ENCODE measurements around the gene AZU1. TPM values are rescaled to one million over a fixed set of nuclear protein-coding genes. Genes with fewer than 3 reads are reported as not detected.

The AZU1 gene
- polyA plus RNA-seq, 3 donors: 2.7 to 5.7 (median 4.3) TPM

DNA sequence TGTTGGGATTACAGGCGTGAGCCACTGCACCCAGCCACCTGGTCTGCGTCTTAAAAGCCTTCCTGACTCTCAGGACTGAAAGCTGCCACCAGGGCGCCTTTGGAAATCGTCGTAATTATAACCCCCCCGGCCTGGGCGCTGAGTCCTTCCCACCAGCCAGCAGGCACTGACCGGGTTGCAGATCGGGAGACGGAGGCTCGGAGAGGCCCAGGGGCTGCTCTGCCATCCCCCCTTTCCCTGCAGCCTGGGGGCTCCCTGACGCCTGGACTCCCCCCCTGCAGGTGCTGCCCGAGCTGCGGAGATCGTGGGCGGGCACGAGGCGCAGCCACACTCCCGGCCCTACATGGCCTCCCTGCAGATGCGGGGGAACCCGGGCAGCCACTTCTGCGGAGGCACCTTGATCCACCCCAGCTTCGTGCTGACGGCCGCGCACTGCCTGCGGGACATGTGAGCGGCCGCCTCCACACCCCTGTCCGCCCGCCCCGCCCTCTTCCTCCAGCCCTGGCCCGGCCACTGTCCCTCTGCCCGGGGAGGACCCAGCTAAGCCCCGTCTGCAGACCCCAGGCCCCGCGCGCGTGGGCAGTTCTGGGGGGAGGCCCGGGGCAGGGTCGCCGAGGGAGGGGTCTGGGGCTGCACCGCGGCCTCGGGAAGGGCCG, 15.7 kb downstream of the AZU1 start:
- H3K4me3 Mint-ChIP-seq: peak overlapping the region; percentile 45 to 74
- H3K27me3 Mint-ChIP-seq (ENCODE audit: low read depth in 3 of 3): peaks cover 46 to 58% (median 48%) of the 10 kb centered on the region in 3 donors
- Histone ChIP-seq H3K4me2 (replicated peaks; ENCODE audit: extremely low read depth, low read length, poor library complexity, severe bottlenecking) (peak overlapping the region; percentile 88), H3K79me2 (ENCODE audit: insufficient read depth, low read length) (peaks cover 48% of the 10 kb centered on the region), H2AFZ (ENCODE audit: insufficient read depth, low read depth, low read length, poor library complexity, severe bottlenecking) (peak overlapping the region; percentile 68), H3K9me3 (replicated peaks in 1 of 2; ENCODE audit: control insufficient read depth in 1 of 2, insufficient read depth in 1 of 2, low read length in 2 of 2) (no peaks in the 10 kb centered on the region), H3K4me3 (replicated peaks in 1 of 3; ENCODE audit: low read depth in 2 of 3, low read length in 3 of 3) (peak overlapping the region in 2 of 3 experiments; percentile 5 to 71), H3K9ac (ENCODE audit: insufficient read depth, low read length, poor library complexity, severe bottlenecking) (no peak overlapping the region), H3K27ac (ENCODE audit: low read depth in 1 of 2, low read length in 2 of 2) (no peak overlapping the region), H3K4me1 (ENCODE audit: control insufficient read depth in 1 of 2, insufficient read depth in 2 of 2, low read length in 2 of 2) (peaks cover 54 to 74% of the 10 kb centered on the region in 2 donors), H4K20me1 (ENCODE audit: insufficient read depth, low read length) (peaks cover 5% of the 10 kb centered on the region), H3K27me3 (ENCODE audit: control insufficient read depth in 2 of 2, insufficient read depth in 2 of 2, low read length in 2 of 2) (peaks cover 0 to 24% of the 10 kb centered on the region in 2 donors), H3K36me3 (replicated peaks in 1 of 2; ENCODE audit: control insufficient read depth in 1 of 2, insufficient read depth in 2 of 2, low read length in 2 of 2) (no peaks in the 10 kb centered on the region)
- DNase-seq: peak in 2 of 3 donors; percentile 20 to 34
- peaks cover 0 to 9% (median 3%) of the 10 kb centered on the region in 7 donors for H3K9me3 Mint-ChIP-seq
- TF ChIP-seq, protein P1, sequence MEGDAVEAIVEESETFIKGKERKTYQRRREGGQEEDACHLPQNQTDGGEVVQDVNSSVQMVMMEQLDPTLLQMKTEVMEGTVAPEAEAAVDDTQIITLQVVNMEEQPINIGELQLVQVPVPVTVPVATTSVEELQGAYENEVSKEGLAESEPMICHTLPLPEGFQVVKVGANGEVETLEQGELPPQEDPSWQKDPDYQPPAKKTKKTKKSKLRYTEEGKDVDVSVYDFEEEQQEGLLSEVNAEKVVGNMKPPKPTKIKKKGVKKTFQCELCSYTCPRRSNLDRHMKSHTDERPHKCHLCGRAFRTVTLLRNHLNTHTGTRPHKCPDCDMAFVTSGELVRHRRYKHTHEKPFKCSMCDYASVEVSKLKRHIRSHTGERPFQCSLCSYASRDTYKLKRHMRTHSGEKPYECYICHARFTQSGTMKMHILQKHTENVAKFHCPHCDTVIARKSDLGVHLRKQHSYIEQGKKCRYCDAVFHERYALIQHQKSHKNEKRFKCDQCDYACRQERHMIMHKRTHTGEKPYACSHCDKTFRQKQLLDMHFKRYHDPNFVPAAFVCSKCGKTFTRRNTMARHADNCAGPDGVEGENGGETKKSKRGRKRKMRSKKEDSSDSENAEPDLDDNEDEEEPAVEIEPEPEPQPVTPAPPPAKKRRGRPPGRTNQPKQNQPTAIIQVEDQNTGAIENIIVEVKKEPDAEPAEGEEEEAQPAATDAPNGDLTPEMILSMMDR (IDR thresholded peaks at IDR 0.05): peak; percentile 29
- H3K4me1 Mint-ChIP-seq: peaks cover 71% of the 10 kb centered on the region
- H3K36me3 Mint-ChIP-seq: peaks cover 0 to 5% of the 10 kb centered on the region in 2 donors
- H3K27ac Mint-ChIP-seq: no peak overlapping the region
- intact Hi-C loops (cut with micrococcal nuclease): no loop called here
- 2% methylated on average over 45 of the region's 46 CpGs for WGBS (ENCODE audit: insufficient coverage)

DNA sequence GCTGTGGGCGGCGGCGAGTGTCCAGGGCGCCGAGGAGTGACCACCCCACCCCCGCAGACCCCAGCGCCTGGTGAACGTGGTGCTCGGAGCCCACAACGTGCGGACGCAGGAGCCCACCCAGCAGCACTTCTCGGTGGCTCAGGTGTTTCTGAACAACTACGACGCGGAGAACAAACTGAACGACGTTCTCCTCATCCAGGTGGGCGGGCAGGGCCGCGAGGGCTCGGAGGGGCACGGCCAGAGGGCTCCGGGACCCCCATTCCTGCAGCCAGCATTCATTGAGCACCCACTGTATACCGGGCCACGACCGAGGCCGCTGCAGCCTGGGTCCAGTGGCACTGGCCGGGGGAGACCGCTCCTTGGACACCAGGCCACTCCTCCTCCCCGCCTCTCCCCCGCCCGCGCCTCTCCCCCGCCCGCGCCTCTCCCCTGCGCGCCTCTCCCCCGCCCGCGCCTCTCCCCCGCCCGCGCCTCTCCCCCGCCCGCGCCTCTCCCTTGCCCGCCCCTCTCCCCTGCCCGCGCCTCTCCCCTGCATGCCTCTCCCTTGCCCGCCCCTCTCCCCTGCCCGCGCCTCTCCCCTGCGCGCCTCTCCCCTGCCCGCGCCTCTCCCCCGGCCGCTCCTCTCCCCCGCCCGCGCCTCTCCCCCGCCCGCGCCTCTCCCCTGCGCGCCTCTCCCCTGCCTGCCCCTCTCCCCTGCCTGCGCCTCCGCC, 16.4 kb downstream of the AZU1 start:
- H3K4me3 ChIP-seq (replicated peaks in 1 of 3; ENCODE audit: low read depth in 2 of 3, low read length in 3 of 3): peak overlapping the region; percentile 5 to 71 (median 18)
- no peaks in the 10 kb centered on the region for H3K36me3 ChIP-seq (replicated peaks in 1 of 2; ENCODE audit: control insufficient read depth in 1 of 2, insufficient read depth in 2 of 2, low read length in 2 of 2)
- TF ChIP-seq, protein P1 (IDR thresholded peaks at IDR 0.05): no peak
- Mint-ChIP-seq H3K4me1 (peaks cover 73% of the 10 kb centered on the region), H3K27me3 (ENCODE audit: low read depth in 3 of 3) (peaks cover 48 to 64% (median 51%) of the 10 kb centered on the region in 3 donors), H3K9me3 (peaks cover 0 to 9% (median 3%) of the 10 kb centered on the region in 7 donors), H3K27ac (no peak overlapping the region), H3K36me3 (peaks cover 0 to 5% of the 10 kb centered on the region in 2 donors), H3K4me3 (peak overlapping the region; percentile 57 to 63)
- peaks cover 5% of the 10 kb centered on the region for H4K20me1 ChIP-seq (ENCODE audit: insufficient read depth, low read length)
- H3K4me2 ChIP-seq (replicated peaks; ENCODE audit: extremely low read depth, low read length, poor library complexity, severe bottlenecking): peak overlapping the region; percentile 88
- H3K27me3 ChIP-seq (ENCODE audit: control insufficient read depth in 2 of 2, insufficient read depth in 2 of 2, low read length in 2 of 2): peaks cover 0 to 28% of the 10 kb centered on the region in 2 donors
- DNase-seq: no peak
- peaks cover 54 to 74% of the 10 kb centered on the region in 2 donors for H3K4me1 ChIP-seq (ENCODE audit: control insufficient read depth in 1 of 2, insufficient read depth in 2 of 2, low read length in 2 of 2)
- intact Hi-C loops (cut with micrococcal nuclease): no loop called here
- peaks cover 43% of the 10 kb centered on the region for H3K79me2 ChIP-seq (ENCODE audit: insufficient read depth, low read length)
- H2AFZ ChIP-seq (ENCODE audit: insufficient read depth, low read depth, low read length, poor library complexity, severe bottlenecking): peak overlapping the region; percentile 68
- H3K9me3 ChIP-seq (replicated peaks in 1 of 2; ENCODE audit: control insufficient read depth in 1 of 2, insufficient read depth in 1 of 2, low read length in 2 of 2): no peaks in the 10 kb centered on the region
- H3K27ac ChIP-seq (ENCODE audit: low read depth in 1 of 2, low read length in 2 of 2): no peak overlapping the region
- 11% methylated on average over 39 of the region's 70 CpGs for WGBS (ENCODE audit: insufficient coverage)
- no peak overlapping the region for H3K9ac ChIP-seq (ENCODE audit: insufficient read depth, low read length, poor library complexity, severe bottlenecking)
